HepG2 (cell line): Measurements from ENCODE around the gene PSMA7. TPM values are rescaled to one million over a fixed set of nuclear protein-coding genes. Genes with fewer than 3 reads are reported as not detected.

Experiments used
- ATAC-seq: fragments of 200-7000 bp; cut with Tn5 transposase; 3 replicates; pipeline ENCODE4 v1.9.1; 2020; ENCODE audit warnings: mild to moderate bottlenecking, moderate library complexity
- BruUV-seq: library from RNA; stranded (reverse); fragments of 400-500 nt; replicated peaks from 2 replicates; lab custom pipeline; 2021; lab: Mats Ljungman, UMichigan
- CTCF ChIA-PET: fragments of 300-600 bp; formaldehyde crosslinking; extraction: SDS; loops from one replicate; lab custom pipeline; 2021; ENCODE audit warnings: low total read pairs, inconsistent platforms, low intra/inter-chr PET ratio; lab: Yijun Ruan, JAX
- POLR2A ChIA-PET: fragments of 350-600 bp; sonication (Branson Sonifier 250); formaldehyde crosslinking; loops from one replicate; lab custom pipeline; 2020; ENCODE audit warnings: antibody characterized with exemption, inconsistent platforms; lab: Yijun Ruan, JAX
- DNase-seq: peaks from one replicate; pipeline ENCODE4 v3.0.0-alpha.2; 2015; ENCODE audit warnings: low spot score
- FAIRE-seq: peaks from 3 replicates; lab custom pipeline; 2011; peaks lifted over from hg19 to GRCh38; lab: Jason Lieb, UNC
- H2AFZ ChIP-seq: one replicate; pipeline ENCODE4 v1.6.1; 2011; ENCODE audit warnings: low read length, inconsistent platforms
- H3K27ac ChIP-seq: fragments of 300-600 bp; 3 replicates; pipeline ENCODE4 v1.8.0; 2011; ENCODE audit warnings: mixed run types, mild to moderate bottlenecking, mixed read lengths, low read length, inconsistent platforms; ENCODE audit not compliant: insufficient read depth; ENCODE audit errors: extremely low read length
- H3K27me3 ChIP-seq, 2 experiments: fragments of 200-600 bp in 1 of 2; 2 replicates in 1 of 2; 3 replicates in 1 of 2; pipeline versions ENCODE4 v1.6.0 to v1.8.0; 2011; ENCODE audit warnings: low read length in 2 of 2, mild to moderate bottlenecking in 2 of 2, moderate library complexity in 2 of 2, inconsistent platforms in 1 of 2; ENCODE audit not compliant: insufficient read depth in 2 of 2, control insufficient read depth in 1 of 2
- H3K36me3 ChIP-seq, 2 experiments: fragments of 200-600 bp in 1 of 2; replicated peaks in 1 of 2; 2 replicates in 1 of 2; 3 replicates in 1 of 2; pipeline versions ENCODE4 v1.5.1 to v1.8.0; 2011; ENCODE audit warnings: low read length in 2 of 2, inconsistent platforms in 1 of 2; ENCODE audit not compliant: insufficient read depth in 2 of 2, control insufficient read depth in 1 of 2
- H3K4me1 ChIP-seq: 2 replicates; pipeline ENCODE4 v1.5.1; 2012; ENCODE audit warnings: low read length, inconsistent platforms; ENCODE audit not compliant: insufficient read depth
- H3K4me2 ChIP-seq: 2 replicates; pipeline ENCODE4 v1.6.0; 2011; ENCODE audit warnings: low read depth, low read length, inconsistent platforms
- H3K4me3 ChIP-seq, 3 experiments: fragments of 200-600 bp in 1 of 3; sonication (generic), shearing (Covaris generic) in 1 of 3; replicated peaks in 1 of 3; 2 replicates each; pipeline ENCODE4 v1.5.1; 2011 to 2016; ENCODE audit warnings: low read length in 3 of 3, inconsistent platforms in 2 of 3, low read depth in 2 of 3, mild to moderate bottlenecking in 2 of 3, control low read depth in 1 of 3, mixed read lengths in 1 of 3; ENCODE audit not compliant: insufficient read depth in 1 of 3
- H3K79me2 ChIP-seq: one replicate; pipeline ENCODE4 v1.6.1; 2011; ENCODE audit warnings: low read length, inconsistent platforms; ENCODE audit not compliant: insufficient read depth
- H3K9ac ChIP-seq: 2 replicates; pipeline ENCODE4 v1.6.0; 2011; ENCODE audit warnings: mild to moderate bottlenecking, low read depth, low read length, inconsistent platforms; ENCODE audit not compliant: insufficient read depth
- H3K9me3 ChIP-seq: 2 replicates; pipeline ENCODE4 v1.5.1; 2012; ENCODE audit warnings: mild to moderate bottlenecking, low read length
- H4K20me1 ChIP-seq: 2 replicates; pipeline ENCODE4 v1.6.0; 2011; ENCODE audit warnings: inconsistent platforms, mild to moderate bottlenecking, low read length, moderate library complexity; ENCODE audit not compliant: insufficient read depth
- AGO2 ChIP-seq: fragments of 200-400 bp; formaldehyde crosslinking; optimal IDR thresholded peaks from 2 replicates; pipeline ENCODE3; 2017; ENCODE audit warnings: mild to moderate bottlenecking, low read depth, low read length, moderate library complexity
- NCOR1 ChIP-seq: fragments of 200-600 bp; sonication (generic); IDR thresholded peaks from 2 replicates; pipeline ENCODE4 v1.7.0; 2017; ENCODE audit warnings: antibody characterized with exemption, low read length, borderline replicate concordance
- POLR2A ChIP-seq, 2 experiments: IDR thresholded peaks; 2 replicates each; pipeline ENCODE4 v1.6.1; 2011; ENCODE audit warnings: low read depth in 2 of 2, low read length in 2 of 2, mild to moderate bottlenecking in 1 of 2, moderate library complexity in 1 of 2; ENCODE audit not compliant: insufficient read depth in 1 of 2
- RAD51 ChIP-seq: fragments of 450-650 bp; IDR thresholded peaks from 2 replicates; pipeline ENCODE4 v1.6.1; 2016; ENCODE audit warnings: borderline replicate concordance
- RBM22 ChIP-seq: fragments of 200-400 bp; formaldehyde crosslinking; optimal IDR thresholded peaks from 2 replicates; pipeline ENCODE3; 2017; ENCODE audit warnings: mild to moderate bottlenecking, low read length, moderate library complexity
- TAF1 ChIP-seq: sonication (generic); formaldehyde crosslinking; IDR thresholded peaks from 2 replicates; pipeline ENCODE4 v1.4.0; 2020; ENCODE audit warnings: missing genetic modification reagents
- TRIM22 ChIP-seq: fragments of 450-650 bp; IDR thresholded peaks from 2 replicates; pipeline ENCODE4 v1.6.1; 2017
- ZNF10 ChIP-seq: sonication (generic); formaldehyde crosslinking; IDR thresholded peaks from 2 replicates; pipeline ENCODE4 v1.4.0; 2020; ENCODE audit warnings: mild to moderate bottlenecking, low read depth, missing genetic modification reagents, borderline replicate concordance
- WGBS: methylation state at CpG from one replicate; pipeline ENCODE4 v1.1.6; 2017; ENCODE audit warnings: low lambda C conversion rate; 5-methylcytosine and 5-hydroxymethylcytosine counted together
- in situ Hi-C: cut with HindIII; loops from 2 replicates; pipeline ENCODE4 v1.10.0; 2017; ENCODE audit warnings: low pct_unique_long_range_greater_than_20kb; ENCODE audit not compliant: extremely low pct_ligation_motif_present
- intact Hi-C: fragments of 100-400 bp; cut with micrococcal nuclease; formaldehyde crosslinking; loops from one replicate; pipeline ENCODE4 v1.10.0; 2022; ENCODE audit not compliant: unreplicated experiment
- polyA plus RNA-seq, 8 experiments: library from polyadenylated mRNA; depleted of rRNA in 3 of 8; stranded (reverse) in 7 of 8; unstranded in 1 of 8; fragments of >200 nt; fragmentation: Illumina TruSeq in 4 of 8; extraction: Trizol in 4 of 8; gene quantifications; 2 replicates each; pipeline versions ENCODE4 v1.2.1 to v1.2.3, GENCODE V29; 2011 to 2016; ENCODE audit warnings: low read depth in 4 of 8, missing spikeins in 1 of 8, mixed read lengths in 1 of 8; ENCODE audit not compliant: insufficient read depth in 1 of 8
- total RNA-seq, 5 experiments: library from RNA; depleted of rRNA; stranded (reverse); fragments of >200 nt; fragmentation: Illumina TruSeq; extraction: Trizol; gene quantifications; 2 replicates each; pipeline ENCODE4 v1.2.3, GENCODE V29; 2016; ENCODE audit warnings: low read depth in 1 of 5

The PSMA7 gene
- total and polyA plus RNA-seq, 2 of the 13 experiments (the other 11 are each of a cell fraction or from before 2014, with no cell fraction given) = 531 to 631 TPM

- intact Hi-C loops = no loop called here
- Histone ChIP-seq H4K20me1 (no peaks in the 10 kb centered on the region), H3K27ac (no peak overlapping the region), H3K9ac (no peak overlapping the region), H3K4me3 (no peak overlapping the region), H3K4me2 (no peak overlapping the region), H3K4me1 (no peaks in the 10 kb centered on the region), H3K9me3 (no peaks in the 10 kb centered on the region)
- TF ChIP-seq TAF1 (CRISPR knock-in tag) = no peak
- no peak for TF ChIP-seq ZNF10 (CRISPR knock-in tag)
- no peak for TF ChIP-seq TRIM22
- no peak for TF ChIP-seq NCOR1
- no peak for TF ChIP-seq RAD51
- TF ChIP-seq, all 625 proteins: peak for 0
- Histone ChIP-seq H2AFZ (no peak overlapping the region), H3K27me3 (no peaks in the 10 kb centered on the region), H3K36me3 (peaks cover 67 to 86% of the 10 kb centered on the region in 2 experiments), H3K79me2 (peaks cover 14% of the 10 kb centered on the region)
- in situ Hi-C loops = no loop called here
- FAIRE-seq = no peak
- ChIA-PET POLR2A (no interaction called here), CTCF (no interaction called here)
- WGBS = 98% methylated on average over 25 of the region's 25 CpGs
- DNase-seq = no peak
- ATAC-seq = no peak
- no TSS peak for BruUV-seq
These were observed 20.3 kb upstream of the PSMA7 start for GRCh38 chr20:62163485-62163865.

DNA sequence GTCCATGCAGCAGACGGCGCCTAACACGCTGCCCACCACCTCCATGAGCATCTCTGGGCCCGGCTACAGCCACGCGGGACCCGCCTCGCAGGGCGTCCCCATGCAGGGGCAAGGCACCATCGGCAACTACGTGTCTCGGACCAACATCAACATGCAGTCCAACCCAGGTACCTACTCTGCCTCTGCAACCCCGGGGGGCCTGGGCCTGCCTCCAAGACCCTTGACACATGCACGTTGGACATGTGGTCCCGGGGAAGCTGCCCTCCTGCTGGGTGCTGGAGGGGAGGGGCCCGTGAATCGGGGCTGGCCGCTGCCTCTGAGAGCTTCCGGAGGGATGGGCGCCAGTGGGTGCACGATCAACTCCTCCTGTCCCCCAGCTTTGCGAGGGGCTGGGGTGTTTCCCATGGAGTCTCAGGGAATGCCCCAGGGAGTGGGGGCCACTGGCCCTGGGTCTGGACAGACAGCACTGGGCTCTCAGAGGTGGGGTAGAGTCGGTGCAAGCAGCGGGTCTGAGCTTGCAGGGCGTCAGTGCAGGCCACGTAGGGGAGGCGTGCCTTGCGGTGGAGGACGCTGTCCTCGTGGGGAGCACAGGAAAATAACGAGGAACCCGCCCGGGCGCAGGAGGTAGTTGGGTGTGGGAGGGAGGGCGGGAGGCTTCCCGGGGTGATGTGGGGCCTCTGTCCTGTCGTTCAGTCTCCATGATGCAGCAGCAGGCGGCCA, 19.7 kb upstream of the PSMA7 start:
- Histone ChIP-seq H3K4me2 (no peak overlapping the region), H2AFZ (no peak overlapping the region), H3K9me3 (no peaks in the 10 kb centered on the region), H3K27ac (no peak overlapping the region), H4K20me1 (no peaks in the 10 kb centered on the region), H3K4me3 (no peak overlapping the region), H3K36me3 (peaks cover 63 to 86% of the 10 kb centered on the region in 2 experiments), H3K27me3 (no peaks in the 10 kb centered on the region), H3K9ac (no peak overlapping the region), H3K79me2 (peaks cover 20% of the 10 kb centered on the region), H3K4me1 (no peaks in the 10 kb centered on the region)
- intact Hi-C loops = no loop called here
- WGBS = 96% methylated on average over 38 of the region's 38 CpGs
- POLR2A ChIA-PET = no interaction called here
- no peak for DNase-seq
- no peak for ATAC-seq
- TF ChIP-seq POLR2A (IDR thresholded peaks at IDR 0.05; ENCODE audit: insufficient read depth in 1 of 2, low read depth in 2 of 2, low read length in 2 of 2) (no peak), AGO2 (peak; percentile 69), RBM22 (peak; percentile 78)
- BruUV-seq = no TSS peak
- in situ Hi-C loops = no loop called here
- no peak for FAIRE-seq
- CTCF ChIA-PET = no interaction called here
